ENCODE results near the gene GRAMD1B.

GRAMD1B gene

GRCh38 chr11:123536690-123537437, 106.8 kb downstream of the GRAMD1B start:
- Histone ChIP-seq H4K12ac (ENCODE audit: low read depth, low read length) (no peak overlapping the region), H3K14ac (ENCODE audit: low read length) (no peak overlapping the region), H3K4me3 (ENCODE audit: low read depth, low read length) (no peak overlapping the region), H2BK5ac (ENCODE audit: low read depth, low read length, poor library complexity) (no peak overlapping the region), H3K9ac (ENCODE audit: low read length) (no peak overlapping the region), H3K79me1 (ENCODE audit: low read length) (no peaks in the 10 kb centered on the region), H4K8ac (ENCODE audit: low read depth, low read length) (no peak overlapping the region), H3K4ac (ENCODE audit: low read depth, low read length) (no peak overlapping the region), H3K23ac (ENCODE audit: low read length) (no peak overlapping the region), H3K4me2 (ENCODE audit: low read length) (no peak overlapping the region), H3K27me3 (ENCODE audit: insufficient read depth, low read length) (no peaks in the 10 kb centered on the region), H4K91ac (ENCODE audit: low read depth, low read length) (no peak overlapping the region), H3K4me1 (ENCODE audit: control insufficient read depth in 1 of 2, insufficient read depth in 2 of 2, low read length in 2 of 2) (no peaks in the 10 kb centered on the region), H2BK120ac (ENCODE audit: insufficient read depth, low read length, poor library complexity) (no peak overlapping the region), H3K27ac (ENCODE audit: low read depth, low read length) (no peak overlapping the region), H2AK5ac (ENCODE audit: low read length) (no peak overlapping the region), H3K18ac (ENCODE audit: low read length) (no peak overlapping the region), H2AFZ (ENCODE audit: insufficient read depth, low read length, poor library complexity) (no peak overlapping the region), H3K36me3 (ENCODE audit: control insufficient read depth in 1 of 2, insufficient read depth in 2 of 2, low read length in 2 of 2) (no peaks in the 10 kb centered on the region), H3K9me3 (ENCODE audit: insufficient read depth, low read depth, low read length) (no peaks in the 10 kb centered on the region), H3K79me2 (ENCODE audit: control insufficient read depth, insufficient read depth, low read length, poor library complexity) (no peaks in the 10 kb centered on the region), H2BK12ac (ENCODE audit: low read length) (no peak overlapping the region)
- no CpG with 5 or more reads among the region's 2 CpGs for WGBS (ENCODE audit: extremely low coverage, insufficient coverage, insufficient read length)
- no peak for DNase-seq

GRCh38 chr11:123537726-123538125, 107.7 kb downstream of the GRAMD1B start:
- no peak overlapping the region for H2AK5ac ChIP-seq (ENCODE audit: low read length)
- H3K4me2 ChIP-seq (ENCODE audit: low read length): no peak overlapping the region
- H3K4me1 ChIP-seq (ENCODE audit: control insufficient read depth in 1 of 2, insufficient read depth in 2 of 2, low read length in 2 of 2): no peaks in the 10 kb centered on the region
- H2AFZ ChIP-seq (ENCODE audit: insufficient read depth, low read length, poor library complexity): no peak overlapping the region
- H3K79me2 ChIP-seq (ENCODE audit: control insufficient read depth, insufficient read depth, low read length, poor library complexity): no peaks in the 10 kb centered on the region
- no peaks in the 10 kb centered on the region for H3K36me3 ChIP-seq (ENCODE audit: control insufficient read depth in 1 of 2, insufficient read depth in 2 of 2, low read length in 2 of 2)
- H4K91ac ChIP-seq (ENCODE audit: low read depth, low read length): no peak overlapping the region
- no peak overlapping the region for H3K4ac ChIP-seq (ENCODE audit: low read depth, low read length)
- H3K79me1 ChIP-seq (ENCODE audit: low read length): no peaks in the 10 kb centered on the region
- no peak overlapping the region for H3K14ac ChIP-seq (ENCODE audit: low read length)
- H3K23ac ChIP-seq (ENCODE audit: low read length): no peak overlapping the region
- no peak overlapping the region for H4K12ac ChIP-seq (ENCODE audit: low read depth, low read length)
- H2BK5ac ChIP-seq (ENCODE audit: low read depth, low read length, poor library complexity): no peak overlapping the region
- H4K8ac ChIP-seq (ENCODE audit: low read depth, low read length): no peak overlapping the region
- H3K9ac ChIP-seq (ENCODE audit: low read length): no peak overlapping the region
- no peaks in the 10 kb centered on the region for H3K27me3 ChIP-seq (ENCODE audit: insufficient read depth, low read length)
- no peak overlapping the region for H2BK120ac ChIP-seq (ENCODE audit: insufficient read depth, low read length, poor library complexity)
- WGBS (ENCODE audit: extremely low coverage, insufficient coverage, insufficient read length): no CpG with 5 or more reads among the region's 4 CpGs
- H3K9me3 ChIP-seq (ENCODE audit: insufficient read depth, low read depth, low read length): no peaks in the 10 kb centered on the region
- no peak overlapping the region for H2BK12ac ChIP-seq (ENCODE audit: low read length)
- no peak overlapping the region for H3K27ac ChIP-seq (ENCODE audit: low read depth, low read length)
- H3K4me3 ChIP-seq (ENCODE audit: low read depth, low read length): no peak overlapping the region
- H3K18ac ChIP-seq (ENCODE audit: low read length): no peak overlapping the region
- DNase-seq: no peak

- H2AK5ac ChIP-seq (ENCODE audit: low read length): no peak overlapping the region
- no peaks in the 10 kb centered on the region for H3K36me3 ChIP-seq (ENCODE audit: control insufficient read depth in 1 of 2, insufficient read depth in 2 of 2, low read length in 2 of 2)
- no peaks in the 10 kb centered on the region for H3K9me3 ChIP-seq (ENCODE audit: insufficient read depth, low read depth, low read length)
- no peak overlapping the region for H3K4ac ChIP-seq (ENCODE audit: low read depth, low read length)
- H3K4me2 ChIP-seq (ENCODE audit: low read length): no peak overlapping the region
- H3K79me1 ChIP-seq (ENCODE audit: low read length): no peaks in the 10 kb centered on the region
- no peak overlapping the region for H2BK120ac ChIP-seq (ENCODE audit: insufficient read depth, low read length, poor library complexity)
- H4K8ac ChIP-seq (ENCODE audit: low read depth, low read length): no peak overlapping the region
- no peak overlapping the region for H3K9ac ChIP-seq (ENCODE audit: low read length)
- H3K79me2 ChIP-seq (ENCODE audit: control insufficient read depth, insufficient read depth, low read length, poor library complexity): no peaks in the 10 kb centered on the region
- no peak overlapping the region for H3K18ac ChIP-seq (ENCODE audit: low read length)
- no peak overlapping the region for H2BK5ac ChIP-seq (ENCODE audit: low read depth, low read length, poor library complexity)
- H2BK12ac ChIP-seq (ENCODE audit: low read length): no peak overlapping the region
- H3K14ac ChIP-seq (ENCODE audit: low read length): no peak overlapping the region
- no CpG with 5 or more reads among the region's 4 CpGs for WGBS (ENCODE audit: extremely low coverage, insufficient coverage, insufficient read length)
- H4K12ac ChIP-seq (ENCODE audit: low read depth, low read length): no peak overlapping the region
- H3K27ac ChIP-seq (ENCODE audit: low read depth, low read length): no peak overlapping the region
- H2AFZ ChIP-seq (ENCODE audit: insufficient read depth, low read length, poor library complexity): no peak overlapping the region
- no peak overlapping the region for H3K4me3 ChIP-seq (ENCODE audit: low read depth, low read length)
- H3K27me3 ChIP-seq (ENCODE audit: insufficient read depth, low read length): no peaks in the 10 kb centered on the region
- no peak overlapping the region for H3K23ac ChIP-seq (ENCODE audit: low read length)
- peak in 1 of 2 donors; percentile 34 for DNase-seq
- no peak overlapping the region for H4K91ac ChIP-seq (ENCODE audit: low read depth, low read length)
- H3K4me1 ChIP-seq (ENCODE audit: control insufficient read depth in 1 of 2, insufficient read depth in 2 of 2, low read length in 2 of 2): no peaks in the 10 kb centered on the region
Measured at GRCh38 chr11:123543797-123544196, 113.7 kb downstream of the GRAMD1B start.

- Histone ChIP-seq H2BK120ac (ENCODE audit: insufficient read depth, low read length, poor library complexity) (no peak overlapping the region), H3K27ac (ENCODE audit: low read depth, low read length) (no peak overlapping the region), H3K23ac (ENCODE audit: low read length) (no peak overlapping the region), H3K27me3 (ENCODE audit: insufficient read depth, low read length) (no peaks in the 10 kb centered on the region), H3K4me1 (ENCODE audit: control insufficient read depth in 1 of 2, insufficient read depth in 2 of 2, low read length in 2 of 2) (no peaks in the 10 kb centered on the region), H2BK12ac (ENCODE audit: low read length) (no peak overlapping the region), H2BK5ac (ENCODE audit: low read depth, low read length, poor library complexity) (no peak overlapping the region), H3K4me3 (ENCODE audit: low read depth, low read length) (no peak overlapping the region), H4K91ac (ENCODE audit: low read depth, low read length) (no peak overlapping the region), H3K4ac (ENCODE audit: low read depth, low read length) (no peak overlapping the region), H3K4me2 (ENCODE audit: low read length) (no peak overlapping the region), H3K36me3 (ENCODE audit: control insufficient read depth in 1 of 2, insufficient read depth in 2 of 2, low read length in 2 of 2) (no peaks in the 10 kb centered on the region), H3K9ac (ENCODE audit: low read length) (no peak overlapping the region), H3K79me1 (ENCODE audit: low read length) (no peaks in the 10 kb centered on the region), H4K12ac (ENCODE audit: low read depth, low read length) (no peak overlapping the region), H4K8ac (ENCODE audit: low read depth, low read length) (no peak overlapping the region), H3K9me3 (ENCODE audit: insufficient read depth, low read depth, low read length) (no peaks in the 10 kb centered on the region), H3K79me2 (ENCODE audit: control insufficient read depth, insufficient read depth, low read length, poor library complexity) (no peaks in the 10 kb centered on the region), H3K14ac (ENCODE audit: low read length) (no peak overlapping the region), H2AK5ac (ENCODE audit: low read length) (no peak overlapping the region), H2AFZ (ENCODE audit: insufficient read depth, low read length, poor library complexity) (no peak overlapping the region), H3K18ac (ENCODE audit: low read length) (no peak overlapping the region)
- DNase-seq: no peak
- no CpG with 5 or more reads among the region's 16 CpGs for WGBS (ENCODE audit: extremely low coverage, insufficient coverage, insufficient read length)
Measured at GRCh38 chr11:123544631-123545375, 114.7 kb downstream of the GRAMD1B start.
